Midbrain (tissue), 1 donor: Measurements from ENCODE around the gene YPEL2.

Experiments used
- DNase-seq: peaks from one replicate; lab custom pipeline; 2025; lab: John Stamatoyannopoulos, UW

The YPEL2 gene

DNA sequence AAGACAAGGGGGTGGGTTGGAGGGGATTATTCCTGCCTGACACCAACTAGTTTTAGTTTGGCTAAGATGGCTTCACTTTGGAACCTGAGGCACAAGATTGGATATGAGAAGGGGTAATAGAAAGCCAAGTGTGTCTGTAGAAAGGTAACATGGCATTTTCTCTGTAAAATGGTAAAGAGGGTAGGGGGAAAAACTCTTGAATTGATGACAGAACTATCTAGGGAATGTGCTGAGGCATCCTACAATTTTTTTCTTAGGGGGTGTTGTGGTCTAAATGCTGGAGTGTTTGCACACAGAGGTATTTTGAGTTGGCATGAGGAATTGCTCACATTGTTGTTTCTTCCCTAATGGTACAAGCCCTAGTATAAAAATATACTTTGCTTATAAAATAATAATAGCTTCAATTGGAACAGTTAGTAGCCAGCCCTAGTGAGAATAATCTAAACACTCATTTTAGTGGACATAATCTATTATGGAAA is 25.8 kb downstream of the YPEL2 start:
- no peak for DNase-seq

DNA sequence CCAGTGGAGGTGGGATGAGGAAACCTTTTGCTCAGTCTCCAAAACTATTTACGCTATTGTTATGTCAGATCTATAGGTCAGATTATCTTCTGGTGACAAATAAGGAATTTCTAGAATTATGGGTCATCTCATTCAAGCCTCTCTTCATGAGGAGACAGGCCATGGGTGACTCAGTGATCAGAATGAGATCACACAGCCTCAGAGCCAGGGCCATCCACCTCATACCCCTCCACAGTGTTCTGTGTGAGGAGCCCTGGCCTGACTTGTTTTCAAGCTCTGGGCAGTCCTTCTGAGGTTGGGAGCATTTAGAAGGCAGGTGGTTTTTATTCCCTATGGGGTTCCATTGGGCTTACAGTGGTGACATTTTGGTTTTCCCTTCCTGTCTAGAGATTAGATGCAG is 26.5 kb downstream of the YPEL2 start:
- no peak for DNase-seq

DNA sequence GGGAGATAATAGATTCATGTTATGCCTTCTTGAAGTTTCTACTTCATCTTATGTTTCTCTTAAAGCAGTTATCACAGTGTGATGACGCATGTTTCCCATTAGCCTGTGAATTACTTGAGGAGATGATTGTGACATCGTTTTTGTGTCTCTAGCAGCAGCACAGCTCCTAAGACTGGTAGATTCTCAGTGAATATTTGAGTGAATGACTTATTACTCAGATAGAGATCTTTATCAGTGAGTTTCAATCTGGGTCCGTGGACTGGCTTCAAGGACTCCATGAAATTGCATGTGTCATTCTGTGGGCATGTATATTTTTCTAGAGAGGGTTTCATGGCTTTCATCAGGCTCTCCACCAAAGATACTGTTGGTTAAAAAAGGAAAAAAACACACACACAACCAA is 29.9 kb downstream of the YPEL2 start:
- DNase-seq = no peak

DNA sequence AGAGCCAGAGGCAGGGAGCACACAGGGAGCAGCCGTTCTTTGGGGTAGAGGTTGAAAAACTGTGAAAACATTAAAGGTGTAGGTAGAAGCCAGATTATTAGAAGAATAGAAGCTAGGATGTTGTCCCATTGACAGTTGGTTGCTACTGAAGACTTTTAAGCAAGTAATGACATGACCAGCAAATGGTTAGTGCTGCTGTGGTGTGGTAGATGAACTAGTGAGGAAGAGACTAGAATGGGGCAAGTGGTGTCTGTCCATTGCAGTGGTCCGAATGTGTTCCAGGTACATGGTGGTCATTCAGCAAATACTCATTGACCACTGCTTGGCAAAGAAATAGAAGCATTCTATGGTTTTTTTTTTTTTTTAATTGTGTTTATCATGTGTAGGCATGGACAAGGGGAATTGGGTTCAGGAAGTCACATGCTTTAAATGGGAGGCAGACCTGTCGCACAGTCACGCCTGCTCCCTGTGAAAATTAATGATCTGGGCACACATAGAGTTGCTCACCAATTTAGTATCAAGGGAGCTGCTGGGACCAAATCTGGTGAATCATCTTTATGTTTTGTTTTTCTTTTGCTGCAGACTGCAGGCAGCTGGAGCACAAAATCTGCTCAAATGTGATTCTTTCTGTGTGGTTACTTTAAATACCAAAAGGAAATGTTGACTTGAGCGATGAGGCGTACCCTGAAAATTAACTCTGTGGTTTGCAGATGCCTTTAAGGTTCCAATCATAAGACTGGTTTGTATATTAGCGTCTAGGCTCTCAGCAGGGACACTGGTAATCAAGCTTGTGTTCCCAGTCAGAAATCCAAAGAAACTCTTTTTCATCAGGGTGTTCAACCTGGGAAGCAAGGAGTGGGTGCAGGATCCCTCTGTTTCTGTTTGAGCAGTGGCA is 30.7 kb downstream of the YPEL2 start:
- no peak for DNase-seq

DNA sequence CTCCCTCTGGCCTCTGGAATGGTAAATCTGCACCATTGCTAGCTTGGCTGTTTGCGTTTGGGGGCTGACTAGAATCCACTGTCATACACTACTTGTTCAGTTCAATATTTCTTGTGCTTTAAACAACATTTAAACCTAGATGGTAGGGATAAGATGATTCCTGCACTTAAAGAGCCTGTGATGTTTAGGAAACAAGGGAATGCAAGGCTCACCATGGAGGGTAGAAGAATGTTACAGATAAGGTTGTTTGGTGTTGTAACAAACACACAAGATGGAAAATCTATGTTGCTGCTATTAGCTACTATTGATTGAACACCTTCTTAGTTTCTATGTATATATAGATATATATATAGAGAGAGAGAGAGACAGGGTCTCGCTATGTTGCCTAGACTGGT is 31.4 kb downstream of the YPEL2 start:
- DNase-seq = no peak

DNA sequence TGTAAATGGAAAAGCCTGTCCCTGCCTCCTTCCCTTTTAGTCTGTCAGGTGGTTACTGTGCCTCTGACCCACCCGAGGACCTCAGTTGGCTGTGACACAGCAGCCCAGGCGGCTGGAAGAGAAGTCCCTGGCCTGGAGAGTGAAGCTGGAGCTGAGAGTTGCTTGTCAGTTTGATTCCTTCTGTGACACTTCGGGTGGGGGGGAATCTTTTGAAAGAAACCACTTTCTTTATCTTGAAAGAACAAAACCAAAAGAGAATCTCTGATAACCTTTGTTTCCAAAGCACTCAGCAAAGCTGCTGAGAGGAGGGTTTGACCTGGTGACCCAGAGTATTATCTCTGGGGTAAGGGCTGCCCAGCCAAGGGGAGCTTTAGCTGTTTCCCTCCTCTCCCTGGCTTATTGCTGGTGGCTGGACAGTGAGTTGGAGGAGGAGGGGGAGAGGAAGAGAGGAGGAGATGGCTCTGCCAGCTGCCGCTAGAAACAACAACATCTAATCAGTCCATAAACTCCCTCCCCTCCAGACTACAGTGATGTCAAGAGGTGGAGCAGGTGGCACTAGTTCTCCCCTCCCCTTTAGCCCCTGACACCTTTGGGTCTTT is 34.0 kb downstream of the YPEL2 start:
- DNase-seq = peak; percentile 62

DNA sequence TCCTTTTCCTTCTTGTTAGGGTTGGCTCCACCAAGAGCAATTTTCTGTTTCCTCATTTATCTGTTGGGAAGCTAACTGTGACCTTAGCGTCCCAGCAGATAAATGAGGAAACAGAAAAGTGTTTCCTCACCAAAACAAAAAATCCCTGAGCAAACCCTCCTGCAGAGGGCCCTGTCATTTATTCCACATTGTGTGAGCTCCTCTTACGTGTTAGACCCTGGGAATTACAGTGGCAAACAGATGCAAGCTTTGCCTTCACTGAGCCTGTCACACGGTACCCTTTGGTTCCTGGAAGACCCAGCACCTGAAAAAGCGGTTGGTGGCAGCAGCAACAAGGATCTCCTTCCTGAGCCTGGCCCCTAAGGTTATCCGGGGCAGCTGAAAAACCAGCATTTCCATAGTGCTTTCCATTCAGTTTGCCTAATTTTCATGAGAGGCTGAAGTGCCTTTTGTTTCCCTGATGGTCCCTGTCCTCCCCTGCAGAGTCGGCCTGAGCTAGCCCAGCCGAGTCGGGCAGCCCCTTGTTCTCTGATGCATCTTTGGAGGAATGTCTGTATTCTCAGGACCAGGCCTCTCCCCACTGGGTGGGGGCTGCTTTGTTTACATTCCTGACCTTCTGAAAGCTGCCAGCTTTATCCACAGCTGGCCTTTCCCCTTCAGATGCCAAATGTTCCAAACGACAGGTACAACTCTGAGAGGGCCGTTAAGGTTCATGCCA is 34.7 kb downstream of the YPEL2 start:
- DNase-seq = no peak

DNA sequence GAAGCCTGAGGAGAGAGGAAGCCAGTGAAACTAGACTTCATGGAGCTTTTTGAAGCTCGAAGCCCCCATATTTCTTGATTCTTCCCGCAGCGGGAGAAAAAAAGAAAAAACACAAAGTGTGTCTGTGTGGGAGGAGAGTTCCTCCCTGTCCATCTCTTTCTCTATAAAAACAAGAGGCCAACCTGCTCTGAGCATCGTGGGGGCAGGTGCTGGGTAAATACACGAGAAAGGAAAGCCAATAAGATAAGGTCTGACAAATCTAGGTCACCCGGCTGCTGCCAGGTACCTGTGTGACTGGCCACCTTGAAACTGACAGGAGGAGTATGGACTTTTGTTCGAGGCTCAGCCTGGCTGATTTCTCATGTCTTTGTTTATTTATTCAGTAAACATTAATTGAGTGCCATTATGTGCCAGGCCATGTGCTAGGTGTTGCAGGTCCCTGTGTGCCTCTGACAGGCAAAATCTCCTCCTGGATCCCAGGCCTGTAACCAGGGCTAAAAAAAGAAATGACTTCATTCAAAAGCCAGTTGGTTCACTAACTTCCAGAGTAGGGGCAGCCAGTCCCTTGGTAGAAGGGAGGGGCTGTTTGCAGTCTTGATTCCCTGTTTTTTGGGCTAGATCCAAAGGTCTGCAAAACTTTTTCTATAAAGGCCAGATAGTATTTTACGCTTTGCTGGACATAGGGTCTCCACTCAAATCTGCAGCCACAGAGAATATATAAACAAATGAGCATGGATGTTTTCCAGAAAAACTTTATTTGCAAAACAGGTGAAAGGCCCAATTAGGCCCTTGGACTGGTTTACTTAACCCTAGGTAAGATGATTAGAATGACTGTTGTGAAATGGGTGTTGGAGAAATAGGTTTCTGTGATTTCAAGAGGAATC is 35.6 kb downstream of the YPEL2 start:
- no peak for DNase-seq

DNA sequence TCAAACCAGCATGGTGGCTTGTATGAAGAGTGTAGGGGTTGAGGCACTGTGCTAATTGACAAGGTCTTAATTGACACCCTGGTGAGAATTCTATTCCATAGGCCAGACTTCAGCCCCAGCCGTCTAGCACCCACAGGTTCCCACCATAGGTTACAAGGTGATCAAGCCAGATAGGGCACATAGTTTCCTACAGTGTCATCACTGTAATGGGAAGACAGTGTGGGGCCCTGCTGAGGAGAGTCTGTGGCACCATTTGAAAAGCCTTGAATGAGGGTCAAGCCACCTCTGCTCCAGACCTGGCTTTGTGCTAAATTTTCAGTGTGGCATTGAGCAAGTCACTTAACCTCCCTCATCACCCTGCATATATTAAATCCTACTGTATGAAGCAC is 36.2 kb downstream of the YPEL2 start:
- no peak for DNase-seq

DNA sequence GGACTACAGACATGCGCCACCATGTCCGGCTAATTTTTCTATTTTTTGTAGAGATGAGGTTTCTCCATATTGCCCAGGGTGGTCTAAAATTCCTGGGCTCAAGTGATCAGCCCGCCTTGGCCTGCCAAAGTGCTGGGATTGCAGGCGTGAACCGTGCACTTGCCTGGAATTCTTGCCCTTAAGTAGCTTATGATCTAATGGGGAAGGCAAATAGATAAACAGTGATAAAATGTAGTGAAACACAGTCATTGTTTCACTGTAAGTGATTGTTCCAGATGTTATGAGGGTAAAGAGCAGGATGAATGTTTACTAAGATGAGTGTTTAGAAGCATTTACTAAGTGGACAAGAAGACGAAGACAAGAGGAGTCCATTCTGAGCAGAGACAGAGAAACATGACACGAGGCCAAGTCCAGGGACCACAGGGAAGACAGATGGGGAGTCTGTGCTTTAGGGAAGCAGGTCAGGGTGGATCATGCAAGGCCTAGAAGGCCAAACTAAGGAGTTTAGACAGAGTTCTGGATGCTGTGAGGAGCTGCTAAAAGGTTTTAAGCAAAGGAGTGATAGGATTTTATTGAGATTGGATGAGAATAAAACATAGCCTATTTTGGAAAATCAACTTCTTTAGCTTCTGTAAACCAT is 36.9 kb downstream of the YPEL2 start:
- no peak for DNase-seq

DNA sequence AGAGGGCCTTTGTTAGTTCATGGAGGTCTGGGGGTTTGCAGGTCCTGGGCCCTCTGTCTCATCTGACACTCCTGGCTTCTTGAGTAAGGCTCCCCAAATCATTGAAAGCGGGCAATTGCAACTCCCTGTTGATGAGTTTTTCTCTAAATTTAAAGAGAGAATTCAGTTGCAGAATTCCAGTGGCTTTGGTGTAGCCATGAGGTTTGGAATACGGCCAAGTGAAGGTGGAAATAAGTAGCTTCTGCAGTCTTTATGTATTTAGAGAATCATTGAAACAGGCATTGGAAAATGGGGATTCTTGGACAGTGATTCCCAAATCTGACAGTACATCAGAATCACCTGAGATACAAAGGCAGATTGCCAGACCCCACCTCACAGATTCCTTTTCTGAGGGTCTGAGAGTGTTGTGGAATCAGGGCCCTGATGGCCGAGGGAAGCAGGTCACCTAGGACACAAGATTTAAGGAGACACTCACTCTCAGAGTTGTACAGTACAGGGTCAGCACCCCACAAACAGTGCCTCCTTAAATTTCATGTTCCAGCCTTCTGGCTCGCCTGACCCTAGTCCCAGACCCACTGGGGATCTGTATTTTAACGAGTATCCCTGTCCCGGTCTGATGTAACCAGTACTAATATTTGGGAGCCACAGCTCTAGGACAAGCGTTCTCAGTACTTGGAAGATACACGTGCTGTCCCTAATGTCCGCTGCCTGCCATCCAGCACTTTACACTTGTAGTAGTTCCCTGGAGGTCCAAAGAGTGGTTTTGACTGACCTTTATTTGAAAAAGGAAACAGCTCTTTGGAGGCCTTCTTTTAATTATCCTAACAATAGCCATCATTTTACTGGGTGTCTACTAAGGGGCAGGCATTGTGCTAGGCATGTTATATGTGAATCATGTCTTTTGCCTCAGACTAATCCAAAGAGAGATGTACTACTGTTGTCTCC is 37.8 kb downstream of the YPEL2 start:
- no peak for DNase-seq

DNA sequence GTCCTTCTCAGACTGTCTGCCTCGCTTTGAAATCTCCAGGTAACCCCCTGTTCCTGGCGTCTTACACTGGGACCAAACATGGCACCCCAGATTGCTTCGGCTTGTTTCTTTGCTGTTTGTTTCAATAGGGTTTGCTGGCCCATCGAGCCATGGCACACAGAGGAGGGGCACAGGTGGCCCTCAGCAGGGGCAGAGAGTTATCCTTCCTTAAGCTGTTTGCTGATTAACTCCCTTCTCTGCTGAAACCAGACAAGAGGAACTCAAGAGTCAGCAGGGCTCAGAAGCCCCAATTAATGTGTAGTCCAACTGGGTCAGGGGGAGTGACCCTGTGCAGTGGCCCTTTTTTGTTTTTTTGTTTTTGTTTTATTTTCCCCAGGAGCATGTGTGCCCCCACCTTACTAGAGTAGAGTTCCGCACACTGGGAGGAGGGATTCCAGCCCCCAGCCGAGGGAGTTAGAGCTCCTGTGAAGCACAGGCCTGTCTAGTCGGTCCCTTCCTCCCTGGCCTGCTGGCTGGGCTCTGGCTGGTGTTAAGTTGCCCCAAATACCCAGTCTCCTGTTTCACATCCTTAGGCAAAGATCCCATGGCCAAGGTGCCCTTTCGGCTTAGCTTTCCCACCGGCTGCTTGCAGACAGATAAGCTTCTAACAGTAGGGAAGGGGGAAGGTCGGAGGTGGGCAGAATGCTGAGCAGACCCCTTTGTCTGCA is 39.3 kb downstream of the YPEL2 start:
- DNase-seq = peak; percentile 29

DNA sequence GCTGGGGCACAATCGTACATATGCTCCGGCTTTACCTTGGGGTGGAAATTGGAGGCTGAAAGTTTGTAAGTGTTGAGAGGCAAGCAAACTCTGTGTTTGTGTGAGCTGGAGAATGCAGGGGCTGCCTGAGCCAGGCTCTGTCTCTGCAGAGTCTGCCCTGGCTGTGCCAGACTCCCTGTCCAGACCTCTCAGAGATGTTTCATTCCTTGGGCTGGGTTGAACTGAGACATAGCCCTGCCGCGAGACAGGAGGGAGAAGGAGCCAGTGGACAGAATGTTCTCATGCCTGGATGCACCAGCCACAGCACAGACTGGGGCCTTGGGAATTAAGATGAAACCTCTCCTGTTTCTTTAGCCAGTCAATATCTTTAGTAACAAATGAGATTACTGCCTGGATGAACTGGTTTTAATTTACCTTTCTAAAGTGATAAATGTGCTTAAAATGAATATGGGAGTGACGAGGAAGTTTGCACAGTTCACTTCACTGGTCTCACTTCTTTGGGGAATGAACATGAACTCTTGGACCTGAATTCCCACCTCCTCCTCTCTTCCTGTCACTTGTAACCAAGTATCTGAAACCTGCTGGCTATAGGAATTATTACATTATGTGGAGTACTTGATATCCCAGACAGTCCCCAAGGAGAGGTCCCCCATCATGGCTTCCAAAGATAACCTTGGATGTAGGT is 40.1 kb downstream of the YPEL2 start:
- DNase-seq = peak; percentile 43

DNA sequence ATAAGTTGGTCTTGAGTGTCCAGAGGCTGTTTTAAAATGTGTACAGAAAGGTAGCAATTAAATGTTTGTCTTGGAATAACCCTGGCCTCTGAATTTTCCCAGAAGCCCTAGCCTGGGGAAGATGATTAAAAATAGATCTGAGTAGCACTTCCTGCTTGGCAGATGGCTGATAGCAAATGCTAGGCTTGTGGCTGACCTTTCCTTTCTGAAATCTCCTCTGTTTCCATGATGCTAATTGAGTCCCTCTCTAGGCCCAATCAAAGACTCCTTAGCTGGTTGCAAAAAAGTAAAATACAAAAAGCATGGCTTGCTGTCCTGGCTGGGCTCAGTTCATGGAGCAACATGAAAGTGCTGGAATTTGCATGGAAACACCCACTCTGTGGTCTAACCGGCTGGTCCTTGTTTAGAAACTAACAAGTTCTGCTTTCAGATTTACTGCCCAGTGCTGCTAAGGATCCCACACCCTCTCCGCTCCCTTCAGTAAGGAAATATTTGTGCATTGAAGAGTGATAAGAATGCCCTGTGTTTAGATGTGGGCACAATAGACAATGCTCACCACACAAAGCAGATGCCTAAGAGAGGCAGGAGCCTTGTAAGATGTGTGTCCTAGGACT is 40.8 kb downstream of the YPEL2 start:
- DNase-seq = peak; percentile 37

DNA sequence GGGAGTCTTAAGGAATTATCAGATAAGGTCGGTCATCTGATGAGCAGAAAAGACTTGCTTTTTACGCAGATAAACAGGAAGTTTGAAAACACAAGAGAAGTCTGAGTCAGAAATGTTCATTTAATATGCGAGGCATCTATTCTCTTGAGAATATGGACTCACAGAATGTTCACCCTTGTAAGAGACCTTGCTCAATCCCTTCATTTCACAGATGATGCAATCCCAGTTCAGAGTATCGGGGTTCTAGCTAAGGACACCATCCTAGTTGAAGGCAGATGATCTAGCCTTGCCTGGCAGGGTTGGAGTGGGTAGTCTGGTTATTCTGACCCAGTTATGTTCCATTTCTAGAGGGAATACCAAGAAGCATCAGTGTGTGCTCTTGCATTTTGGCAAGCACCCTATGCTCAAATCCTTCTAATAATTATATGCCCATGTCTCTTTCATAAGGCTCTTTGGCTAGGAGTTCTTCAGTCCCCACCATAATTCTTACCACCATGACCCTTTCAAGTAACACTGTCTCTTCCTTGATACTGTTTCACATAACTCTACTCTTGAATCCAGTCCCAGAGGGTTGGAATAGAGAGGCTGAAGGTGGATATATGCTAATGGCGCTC is 42.5 kb downstream of the YPEL2 start:
- DNase-seq = no peak

DNA sequence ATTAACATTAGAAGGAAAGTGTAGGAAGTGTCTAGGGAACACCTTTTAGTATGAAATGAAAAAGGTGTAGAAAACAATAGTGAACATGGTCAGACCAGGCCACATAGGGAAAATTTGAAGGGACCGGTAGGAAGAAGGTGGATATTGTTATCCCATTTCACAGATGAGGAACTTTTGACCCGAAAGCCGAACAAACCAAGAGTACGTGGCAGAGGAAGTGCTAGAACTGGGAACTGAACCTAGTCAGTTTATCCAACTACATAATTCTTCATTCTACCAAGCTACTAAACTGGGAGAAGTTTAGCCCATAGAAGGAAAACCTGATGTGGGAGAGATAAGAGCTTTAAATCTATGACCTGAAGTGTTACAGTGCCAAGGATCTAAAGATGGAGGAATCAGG is 43.2 kb downstream of the YPEL2 start:
- DNase-seq = no peak

DNA sequence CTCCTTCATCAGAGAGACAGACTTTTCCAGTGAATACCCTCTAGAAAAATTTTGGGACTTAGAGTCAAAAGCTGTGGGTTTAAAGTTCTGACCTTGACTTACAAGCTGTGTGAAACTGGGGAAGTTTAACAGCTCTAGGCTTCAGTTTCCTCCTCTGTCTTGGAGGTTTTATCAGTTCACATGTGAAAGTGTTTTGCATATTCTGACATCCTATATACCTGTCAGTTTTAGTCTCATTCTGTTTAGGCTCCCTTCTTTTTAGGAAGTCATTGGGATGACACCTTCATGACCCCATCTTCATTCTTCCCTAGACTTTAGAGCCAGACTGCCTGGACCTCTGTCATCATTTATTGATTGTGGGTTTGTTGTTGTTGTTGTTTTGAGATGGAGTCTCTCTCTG is 44.4 kb downstream of the YPEL2 start:
- no peak for DNase-seq

DNA sequence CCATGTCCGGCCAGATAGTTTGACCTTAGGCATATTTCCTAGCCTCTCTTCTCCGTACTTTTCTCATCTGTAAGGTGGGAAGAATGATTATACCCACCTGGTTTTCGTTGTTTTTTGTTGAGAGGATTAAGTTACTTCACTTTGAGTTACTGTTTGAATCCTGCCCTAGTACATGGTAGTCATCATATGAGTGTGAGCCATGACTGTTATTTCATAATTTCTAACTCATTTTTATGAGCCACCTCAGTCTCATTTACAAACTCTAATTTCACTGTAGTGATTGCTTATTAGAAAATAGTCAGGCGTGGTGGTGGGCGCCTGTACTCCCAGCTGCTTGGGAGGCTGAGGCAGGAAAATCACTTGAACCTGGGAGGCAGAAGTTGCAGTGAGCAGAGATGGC is 45.1 kb downstream of the YPEL2 start:
- DNase-seq = no peak
